Left ventricle myocardium inferior (tissue), 1 donor: Measurements from ENCODE around the gene AUTS2. TPM values are rescaled to one million over a fixed set of nuclear protein-coding genes. Genes with fewer than 3 reads are reported as not detected.

ENCODE experiments used
- DNase-seq: peaks from one replicate; pipeline ENCODE4 v3.0.0-alpha.2; 2020
- H3K27ac ChIP-seq: fragments of 200-600 bp; replicated peaks from 2 replicates; pipeline ENCODE4 v1.8.0; 2021
- H3K27me3 ChIP-seq: fragments of 200-600 bp; 2 replicates; pipeline ENCODE4 v1.8.0; 2021; ENCODE audit warnings: low read depth
- H3K36me3 ChIP-seq: fragments of 200-600 bp; 2 replicates; pipeline ENCODE4 v1.8.0; 2021
- H3K4me1 ChIP-seq: fragments of 200-600 bp; 2 replicates; pipeline ENCODE4 v1.8.0; 2021
- H3K4me3 ChIP-seq: fragments of 200-600 bp; 2 replicates; pipeline ENCODE4 v1.8.0; 2021; ENCODE audit warnings: mild to moderate bottlenecking, moderate library complexity
- H3K9me3 ChIP-seq: fragments of 200-600 bp; replicated peaks from 2 replicates; pipeline ENCODE4 v1.8.0; 2021
- CTCF ChIP-seq: fragments of 200-600 bp; IDR thresholded peaks from 2 replicates; pipeline ENCODE4 v1.8.0; 2021; ENCODE audit warnings: antibody characterized with exemption, mild to moderate bottlenecking, borderline replicate concordance
- intact Hi-C: fragments of 100-400 bp; cut with micrococcal nuclease; formaldehyde crosslinking; loops from one replicate; pipeline ENCODE4 v1.11.0; 2022
- total RNA-seq: library from RNA; stranded (reverse); fragmentation: NEBNext Ultra II Directional; extraction: Animal tissue kit (Norgen Biotek cat#: 25700); gene quantifications from one replicate; pipeline ENCODE4 v1.2.1, GENCODE V29; 2021
- donor health status: DM: no; HTN: yes; CAD: no; lungs with severe emphysema.

AUTS2 gene
- total RNA-seq, 1 donor from 2014 or later: 10.5 TPM

- no peak overlapping the region for H3K4me3 ChIP-seq
- intact Hi-C loops: no loop called here
- TF ChIP-seq CTCF: no peak
- H3K36me3 ChIP-seq: no peaks in the 10 kb centered on the region
- peaks cover 8% of the 10 kb centered on the region for H3K9me3 ChIP-seq
- H3K4me1 ChIP-seq: no peaks in the 10 kb centered on the region
- no peak overlapping the region for H3K27ac ChIP-seq
- no peak for DNase-seq
- no peaks in the 10 kb centered on the region for H3K27me3 ChIP-seq
These were observed 125.4 kb downstream of the AUTS2 start for GRCh38 chr7:69723663-69724062.

DNA sequence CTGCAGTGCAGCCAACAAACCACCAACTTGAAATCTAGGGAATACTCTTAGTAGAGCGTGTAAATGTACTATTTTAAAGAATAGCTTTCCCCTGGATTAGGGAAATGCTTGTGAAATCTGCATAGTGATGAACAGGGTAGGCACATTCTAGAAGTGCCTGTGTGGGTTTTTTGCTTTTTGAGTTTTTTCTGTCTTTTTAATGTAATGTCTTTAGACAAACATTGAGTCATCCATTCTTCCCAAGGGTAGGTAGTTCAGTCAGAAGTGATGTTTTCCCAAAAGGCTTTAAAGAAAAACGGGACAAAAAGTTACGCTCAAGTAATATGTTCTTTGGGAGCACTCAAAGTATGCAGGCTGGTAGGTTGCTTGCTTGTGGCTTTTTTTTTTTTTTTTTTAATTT is 130.0 kb downstream of the AUTS2 start:
- H3K4me3 ChIP-seq: no peak overlapping the region
- H3K9me3 ChIP-seq: peaks cover 8% of the 10 kb centered on the region
- no peak overlapping the region for H3K27ac ChIP-seq
- H3K27me3 ChIP-seq: no peaks in the 10 kb centered on the region
- no peak for DNase-seq
- no peaks in the 10 kb centered on the region for H3K36me3 ChIP-seq
- intact Hi-C loops: no loop called here
- TF ChIP-seq CTCF: no peak
- H3K4me1 ChIP-seq: no peaks in the 10 kb centered on the region

DNA sequence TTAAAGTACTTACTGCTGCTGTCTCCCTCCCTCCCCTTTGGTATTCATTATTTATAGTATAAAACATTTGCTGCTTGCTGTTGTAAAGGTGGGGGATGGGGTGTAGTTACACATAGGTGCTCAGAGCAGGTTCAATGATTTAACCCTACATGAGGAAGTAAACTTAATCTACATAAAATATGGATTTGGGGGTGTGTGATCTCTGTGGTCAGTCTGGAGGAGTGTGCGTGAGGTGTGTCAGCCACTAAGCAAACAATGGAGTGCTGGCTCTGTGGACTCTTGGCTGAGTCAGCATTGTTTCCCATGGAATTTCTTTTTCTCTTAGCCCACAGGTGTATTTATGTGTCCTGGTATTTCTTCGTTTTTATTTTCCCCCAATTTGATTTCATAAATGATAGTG is 133.9 kb downstream of the AUTS2 start:
- Histone ChIP-seq H3K4me1 (no peaks in the 10 kb centered on the region), H3K27me3 (no peaks in the 10 kb centered on the region), H3K27ac (no peak overlapping the region), H3K4me3 (no peak overlapping the region), H3K9me3 (no peaks in the 10 kb centered on the region), H3K36me3 (no peaks in the 10 kb centered on the region)
- TF ChIP-seq CTCF: no peak
- DNase-seq: no peak
- intact Hi-C loops: no loop called here

- no peak for TF ChIP-seq CTCF
- intact Hi-C loops: no loop called here
- H3K27ac ChIP-seq: no peak overlapping the region
- H3K4me3 ChIP-seq: no peak overlapping the region
- no peaks in the 10 kb centered on the region for H3K9me3 ChIP-seq
- no peaks in the 10 kb centered on the region for H3K27me3 ChIP-seq
- no peak for DNase-seq
- H3K4me1 ChIP-seq: peaks cover 27% of the 10 kb centered on the region
- no peaks in the 10 kb centered on the region for H3K36me3 ChIP-seq
These were observed 137.3 kb downstream of the AUTS2 start for GRCh38 chr7:69735582-69735981.

DNA sequence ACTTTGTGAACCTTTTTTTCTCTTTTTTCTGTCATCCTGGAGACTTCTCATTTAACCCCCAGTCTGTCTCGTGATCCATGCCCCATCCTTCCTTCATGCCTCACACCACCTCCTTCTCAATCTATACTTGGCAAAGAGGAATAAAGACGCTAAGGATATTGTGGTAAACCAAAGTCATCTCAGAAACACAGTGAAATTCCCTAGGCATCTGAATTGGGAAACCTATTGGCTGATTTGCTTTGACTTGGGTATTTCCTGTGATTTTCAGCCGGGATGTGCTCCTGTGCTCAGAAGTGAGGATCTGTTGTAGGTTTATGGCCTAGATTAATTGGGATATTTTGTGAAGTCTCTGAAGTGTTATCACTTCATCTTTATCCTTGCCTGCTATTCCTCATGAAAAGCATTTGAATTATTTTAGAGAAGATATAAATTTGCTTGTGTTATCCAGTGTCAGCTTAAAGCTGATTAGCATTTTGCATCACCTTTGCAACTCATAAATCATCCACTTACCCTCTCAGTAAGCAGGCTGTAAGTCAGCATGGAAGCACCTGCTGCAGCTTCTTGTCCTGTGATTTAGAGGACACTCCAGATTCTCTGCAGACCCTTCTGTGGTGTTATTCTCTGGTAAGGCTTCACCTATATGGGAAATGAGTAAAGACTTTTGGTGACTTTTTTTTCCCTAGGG is 138.0 kb downstream of the AUTS2 start:
- intact Hi-C loops: no loop called here
- no peak for TF ChIP-seq CTCF
- H3K36me3 ChIP-seq: no peaks in the 10 kb centered on the region
- no peak overlapping the region for H3K4me3 ChIP-seq
- H3K27me3 ChIP-seq: no peaks in the 10 kb centered on the region
- no peak overlapping the region for H3K27ac ChIP-seq
- DNase-seq: no peak
- no peaks in the 10 kb centered on the region for H3K9me3 ChIP-seq
- peaks cover 28% of the 10 kb centered on the region for H3K4me1 ChIP-seq
